GM19463 (cell line): ENCODE measurements around the gene MIP.
A peak's percentile ranks its signal among the peaks of the same experiment; 100 is the strongest.
"Not testable (repeated sequence)": the region's sequence is repeated elsewhere in the genome, so short reads cannot be mapped to it uniquely, and the experiment has no call there.

Source experiments
- ATAC-seq: cut with Tn5 transposase; IDR thresholded peaks from one replicate; pipeline ENCODE4 v1.9.1; 2021; ENCODE audit warnings: mild to moderate bottlenecking, moderate library complexity; ENCODE audit not compliant: unreplicated experiment

Gene MIP

GRCh38 chr12:56454557-56454956 lies at the start of gene MIP:
Gene MIP, minus strand, starts transcription at chr12:56454657. Its CDS starts 44 bp downstream, at chr12:56454613.
- ATAC-seq, result no peak

DNA sequence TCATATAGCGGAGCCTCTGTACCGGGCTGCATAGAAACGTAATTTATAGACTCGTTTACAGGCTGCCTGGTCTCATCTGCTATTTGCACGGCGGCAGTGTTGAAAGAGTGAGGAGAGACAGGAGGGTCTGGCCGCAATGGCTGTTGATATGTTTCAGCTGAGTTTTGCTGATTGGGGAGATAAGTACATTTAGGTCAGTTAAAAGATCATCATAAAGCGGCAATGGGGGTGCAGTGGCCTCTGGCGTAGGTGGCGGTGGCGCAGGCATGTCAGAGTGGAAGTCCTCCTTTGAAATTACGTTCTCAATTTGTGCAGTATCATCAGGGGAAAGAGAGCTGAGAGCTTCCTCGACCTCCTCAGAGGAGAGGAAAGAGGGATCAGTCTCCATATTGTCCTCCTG lies 45.4 kb upstream of the MIP start:
- not testable (repeated sequence) for ATAC-seq

DNA sequence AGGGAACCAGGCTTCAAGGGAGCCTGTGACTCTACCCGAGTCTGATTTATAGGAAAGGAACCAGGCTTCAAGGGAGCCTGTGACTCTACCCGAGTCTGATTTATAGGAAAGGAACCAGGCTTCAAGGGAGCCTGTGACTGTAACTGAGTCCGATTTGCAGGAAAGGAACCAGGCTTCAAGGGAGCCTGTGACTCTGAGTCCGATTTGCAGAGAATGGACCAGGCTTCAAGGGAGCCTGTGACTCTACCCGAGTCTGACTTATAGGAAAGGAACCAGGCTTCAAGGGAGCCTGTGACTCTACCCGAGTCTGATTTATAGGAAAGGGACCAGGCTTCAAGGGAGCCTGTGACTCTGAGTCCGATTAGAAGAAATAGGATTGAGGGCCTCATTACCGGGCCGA lies 45.0 kb upstream of the MIP start:
- not testable (repeated sequence) for ATAC-seq

DNA sequence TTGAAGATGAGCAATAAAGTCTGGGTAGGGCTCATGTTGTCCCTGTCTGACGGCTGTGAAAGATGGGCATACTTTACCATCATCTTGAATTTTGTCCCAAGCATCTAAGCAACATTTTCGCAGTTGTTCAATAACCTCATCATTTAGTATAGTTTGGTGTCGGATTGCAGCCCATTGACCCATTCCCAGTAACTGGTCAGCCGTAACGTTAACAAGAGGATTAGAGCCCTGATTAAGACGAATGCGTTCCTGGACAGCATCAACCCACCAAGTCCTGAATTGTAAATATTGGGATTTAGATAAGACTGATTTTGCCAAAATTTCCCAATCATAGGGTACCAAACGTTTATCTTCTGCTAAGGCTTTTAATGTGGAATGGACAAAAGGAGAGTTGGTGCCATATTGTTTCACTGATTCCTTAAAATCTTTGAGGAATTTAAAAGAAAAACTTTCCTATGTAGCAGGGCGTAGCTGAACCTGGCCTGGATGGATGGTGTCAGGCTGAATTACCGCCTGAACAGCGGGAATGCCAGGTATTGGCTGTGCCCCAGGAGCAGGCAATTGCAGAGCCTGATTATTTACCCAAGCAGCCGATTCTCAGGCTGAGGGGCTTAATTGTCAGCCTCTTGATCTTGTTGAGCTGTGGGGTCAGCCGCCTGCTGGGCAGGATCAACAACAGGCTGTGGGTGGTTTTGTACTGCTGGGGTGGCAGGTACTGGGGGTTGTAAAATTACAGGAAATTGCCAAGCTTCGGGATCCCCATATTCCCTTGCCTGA lies 43.9 kb upstream of the MIP start:
- not testable (repeated sequence) for ATAC-seq

DNA sequence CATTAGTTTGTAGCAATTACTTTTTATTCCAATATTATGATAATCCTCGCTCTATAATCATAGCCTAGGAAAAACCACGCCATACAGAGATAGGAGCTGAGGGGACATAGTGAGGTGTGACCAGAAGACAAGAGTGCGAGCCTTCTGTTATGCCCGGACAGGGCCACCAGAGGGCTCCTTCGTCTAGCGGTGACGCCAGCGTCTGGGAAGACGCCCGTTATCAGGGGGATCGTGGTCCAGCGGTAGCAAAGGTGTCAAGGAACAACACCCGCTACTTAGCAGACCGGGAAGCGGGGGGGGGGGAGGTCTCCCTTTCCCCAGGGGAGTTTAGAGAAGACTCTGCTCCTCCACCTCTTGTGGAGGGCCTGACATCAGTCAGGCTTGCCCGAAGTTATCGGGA lies 42.2 kb upstream of the MIP start:
- ATAC-seq, result not testable (repeated sequence)

DNA sequence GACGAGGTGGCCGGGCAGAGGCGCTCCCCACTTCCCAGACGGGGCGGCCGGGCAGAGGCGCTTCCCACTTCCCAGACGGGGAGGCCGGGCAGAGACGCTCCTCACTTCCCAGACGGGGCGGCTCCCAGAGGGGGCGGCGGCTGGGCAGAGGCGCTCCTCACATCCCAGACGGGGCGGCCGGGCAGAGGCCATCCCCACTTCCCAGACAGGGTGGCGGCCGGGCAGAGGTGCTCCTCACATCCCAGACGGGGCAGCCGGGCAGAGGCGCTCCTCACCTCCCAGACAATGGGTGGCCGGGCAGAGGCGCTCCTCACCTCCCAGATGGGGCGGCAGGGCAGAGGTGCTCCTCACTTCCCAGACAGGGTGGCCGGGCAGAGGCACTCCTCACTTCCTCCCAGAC lies 40.0 kb upstream of the MIP start:
- ATAC-seq, result not testable (repeated sequence)

DNA sequence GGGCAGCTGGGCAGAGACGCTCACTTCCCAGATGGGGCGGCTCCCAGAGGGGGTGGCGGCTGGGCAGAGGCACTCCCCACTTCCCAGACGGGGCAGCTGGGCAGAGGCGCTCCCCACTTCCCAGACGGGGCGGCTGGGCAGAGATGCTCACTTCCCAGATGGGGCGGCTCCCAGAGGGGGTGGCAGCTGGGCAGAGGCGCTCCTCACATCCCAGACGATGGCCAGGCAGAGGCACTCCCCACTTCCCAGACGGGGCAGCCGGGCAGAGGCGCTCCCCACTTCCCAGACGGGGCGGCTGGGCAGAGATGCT lies 39.6 kb upstream of the MIP start:
- ATAC-seq, result not testable (repeated sequence)

DNA sequence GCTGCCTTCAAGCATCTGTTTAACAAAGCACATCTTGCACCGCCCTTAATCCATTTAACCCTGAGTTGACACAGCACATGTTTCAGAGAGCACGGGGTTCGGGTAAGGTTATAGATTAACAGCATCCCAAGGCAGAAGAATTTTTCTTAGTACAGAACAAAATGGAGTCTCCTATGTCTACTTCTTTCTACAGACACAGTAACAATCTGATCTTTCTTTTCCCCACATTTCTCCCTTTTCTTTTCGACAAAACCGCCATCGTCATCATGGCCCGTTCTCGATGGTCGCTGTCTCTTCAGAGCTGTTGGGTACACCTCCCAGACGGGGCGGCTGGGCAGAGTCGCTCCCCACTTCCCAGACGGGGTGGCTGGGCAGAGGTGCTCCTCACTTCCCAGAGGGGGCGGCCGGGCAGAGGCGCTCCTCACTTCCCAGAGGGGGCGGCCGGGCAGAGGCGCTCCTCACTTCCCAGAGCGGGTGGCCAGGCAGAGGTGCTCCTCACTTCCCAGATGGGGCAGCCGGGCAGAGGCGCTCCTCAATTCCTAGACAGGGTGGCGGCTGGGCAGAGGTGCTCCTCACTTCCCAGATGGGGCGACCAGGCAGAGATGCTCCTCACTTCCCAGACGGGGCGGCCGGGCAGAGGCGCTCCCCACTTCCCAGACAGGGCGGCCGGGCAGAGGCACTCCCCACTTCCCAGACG lies 39.1 kb upstream of the MIP start:
- ATAC-seq, result not testable (repeated sequence)

- no peak for ATAC-seq
These were observed 35.9 kb upstream of the MIP start for GRCh38 chr12:56490360-56490759.

GRCh38 chr12:56488041-56488955 lies 33.8 kb upstream of the MIP start, which contains the start of gene GLS2:
Gene GLS2, minus strand, starts transcription at chr12:56488161. Its CDS starts 43 bp downstream, at chr12:56488118.
- ATAC-seq, result peak; percentile 89

DNA sequence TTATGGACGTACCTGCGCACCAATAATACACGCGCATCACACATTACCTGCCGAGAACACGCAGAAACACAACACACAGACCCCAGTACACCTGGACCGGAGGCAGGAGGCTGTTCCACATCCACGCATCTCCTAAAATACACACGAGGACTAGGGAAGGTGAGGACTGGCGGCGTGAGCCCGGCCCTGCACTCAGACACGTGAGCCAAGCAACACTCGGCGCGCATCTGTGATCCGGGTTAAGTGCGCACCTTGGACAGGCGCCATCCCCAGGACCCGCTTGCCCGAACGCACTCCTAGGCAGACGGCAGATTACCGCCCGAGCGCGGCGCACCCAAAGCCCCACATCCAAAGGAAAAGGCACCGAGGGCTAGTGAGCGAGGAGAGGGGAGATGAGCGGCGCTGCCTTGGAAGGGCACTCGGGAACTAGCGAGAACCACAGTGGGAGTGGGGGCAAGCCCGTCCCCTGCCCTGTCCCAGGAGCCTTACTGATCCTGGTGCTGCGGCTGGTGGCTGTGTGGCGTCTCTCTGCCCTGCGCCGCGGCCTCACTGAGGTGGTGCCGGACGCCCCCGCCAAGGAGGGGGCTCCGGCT lies 33.1 kb upstream of the MIP start:
- peak; percentile 32 for ATAC-seq

DNA sequence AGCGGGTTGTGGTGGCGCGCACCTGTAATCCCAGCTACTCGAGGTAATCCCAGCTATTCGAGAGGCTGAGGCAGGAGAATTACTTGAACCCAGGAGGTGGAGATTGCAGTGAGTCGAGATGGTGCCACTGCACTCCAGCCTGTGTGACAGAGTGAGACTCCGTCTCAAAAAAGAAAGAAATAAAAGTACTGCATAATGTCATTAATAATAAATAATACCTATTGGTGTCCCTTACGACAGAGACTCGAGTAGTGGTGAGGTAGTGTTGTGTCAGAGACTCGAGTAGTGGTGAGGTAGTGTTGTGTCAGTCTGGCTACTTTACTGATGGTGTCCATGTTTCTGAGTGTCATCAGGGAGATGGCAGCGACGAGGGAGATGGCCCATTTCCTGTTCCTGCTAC lies 32.2 kb upstream of the MIP start:
- ATAC-seq, result no peak

- ATAC-seq, result no peak
These were observed 30.1 kb upstream of the MIP start for GRCh38 chr12:56484566-56484965.

GRCh38 chr12:56479625-56480024 lies 25.2 kb upstream of the MIP start:
- no peak for ATAC-seq

GRCh38 chr12:56477521-56478225 lies 23.2 kb upstream of the MIP start:
- ATAC-seq, result no peak

DNA sequence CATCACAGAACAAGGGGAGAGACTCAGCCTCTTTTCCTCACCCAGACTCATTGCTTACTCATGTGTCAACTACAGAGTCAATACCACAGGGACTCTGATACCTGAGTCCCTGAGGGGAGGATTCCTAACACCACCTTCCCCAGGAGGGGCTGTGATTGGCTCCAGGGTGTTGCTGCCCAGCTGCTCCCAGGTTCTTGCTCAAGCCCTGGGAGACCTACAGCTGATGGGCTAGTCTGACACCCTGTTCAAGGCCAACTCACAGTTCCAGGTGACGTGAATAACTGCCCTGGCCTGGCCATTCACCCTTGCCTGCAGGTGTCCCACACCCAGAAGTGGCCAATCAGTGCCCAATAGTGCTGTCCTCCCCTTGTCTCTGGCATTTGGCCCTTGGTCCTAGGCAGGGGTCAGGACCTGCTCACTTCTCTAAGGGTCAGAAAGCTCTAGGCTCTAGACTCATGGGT lies 22.5 kb upstream of the MIP start:
- no peak for ATAC-seq

DNA sequence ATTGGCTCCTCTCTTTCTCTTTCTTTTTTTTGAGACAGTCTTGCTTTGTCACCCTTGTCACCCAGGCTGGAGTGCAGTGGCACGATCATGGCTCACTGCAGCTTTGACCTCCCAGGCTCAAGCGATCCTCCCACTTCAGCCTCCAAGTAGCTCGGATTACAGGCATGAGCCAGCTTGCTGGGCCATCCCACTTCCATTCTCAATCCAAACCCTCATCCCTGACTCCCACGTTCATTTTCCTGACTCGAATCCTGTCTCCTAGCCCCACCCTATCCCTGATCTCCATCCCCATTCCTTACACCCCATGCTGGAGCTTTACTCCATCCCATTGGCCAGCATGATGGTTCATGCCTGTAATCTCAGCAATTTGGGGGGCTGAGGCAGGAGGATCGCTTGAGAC lies 21.7 kb upstream of the MIP start:
- no peak for ATAC-seq

GRCh38 chr12:56474389-56474788 lies 19.9 kb upstream of the MIP start:
- no peak for ATAC-seq

DNA sequence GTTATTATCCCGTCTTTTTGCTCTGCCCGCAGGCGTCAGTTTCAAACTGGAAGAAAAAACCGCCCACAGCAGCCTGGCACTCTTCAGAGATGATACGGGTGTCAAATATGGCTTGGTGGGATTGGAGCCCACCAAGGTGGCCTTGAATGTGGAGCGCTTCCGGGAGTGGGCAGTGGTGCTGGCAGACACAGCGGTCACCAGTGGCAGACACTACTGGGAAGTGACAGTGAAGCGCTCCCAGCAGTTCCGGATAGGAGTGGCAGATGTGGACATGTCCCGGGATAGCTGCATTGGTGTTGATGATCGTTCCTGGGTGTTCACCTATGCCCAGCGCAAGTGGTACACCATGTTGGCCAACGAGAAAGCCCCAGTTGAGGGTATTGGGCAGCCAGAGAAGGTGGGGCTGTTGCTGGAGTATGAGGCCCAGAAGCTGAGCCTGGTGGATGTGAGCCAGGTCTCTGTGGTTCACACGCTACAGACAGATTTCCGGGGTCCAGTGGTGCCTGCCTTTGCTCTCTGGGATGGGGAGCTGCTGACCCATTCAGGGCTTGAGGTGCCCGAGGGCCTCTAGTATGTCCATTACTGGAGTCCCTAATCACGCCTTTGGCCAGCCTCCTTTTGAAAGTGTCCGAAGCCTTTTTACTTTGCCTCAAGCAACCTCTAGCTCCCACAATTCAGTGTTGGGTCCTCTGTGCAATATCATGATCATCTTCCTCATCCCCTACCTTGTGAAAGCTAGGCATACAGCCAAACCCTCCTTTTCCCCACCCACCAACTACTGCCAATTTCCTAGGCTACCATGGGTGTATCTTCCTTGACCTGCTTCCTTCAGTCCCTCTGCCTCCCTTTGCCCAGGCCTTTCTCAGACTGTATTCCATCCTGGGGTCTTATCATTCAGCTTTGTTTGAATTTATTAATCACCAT lies 14.8 kb upstream of the MIP start:
- ATAC-seq, result no peak
